WERI-Rb-1 (cell line): Measurements from ENCODE around the gene TMEM203.

Experiments used
- DNase-seq: peaks from one replicate; pipeline ENCODE4 v3.0.0-alpha.2; 2020
- H3K27ac ChIP-seq: fragments of 250-450 bp; sonication (Bioruptor Pico); 2 replicates; pipeline ENCODE4 v1.5.1; 2020; ENCODE audit warnings: mild to moderate bottlenecking, moderate library complexity
- H3K27me3 ChIP-seq: fragments of 250-450 bp; sonication (Bioruptor Pico); 2 replicates; pipeline ENCODE4 v1.5.1; 2021; ENCODE audit warnings: mild to moderate bottlenecking, low read depth, moderate library complexity; ENCODE audit not compliant: insufficient read depth, severe bottlenecking
- H3K36me3 ChIP-seq: fragments of 250-450 bp; sonication (Bioruptor Pico); 2 replicates; pipeline ENCODE4 v1.5.1; 2020; ENCODE audit warnings: mild to moderate bottlenecking, moderate library complexity
- H3K4me3 ChIP-seq: 2 replicates; pipeline ENCODE4 v1.5.1; 2011; ENCODE audit warnings: low read depth, mild to moderate bottlenecking, control low read depth, low read length
- H3K9me3 ChIP-seq: fragments of 250-450 bp; sonication (Bioruptor Pico); 2 replicates; pipeline ENCODE4 v1.5.1; 2021; ENCODE audit warnings: mild to moderate bottlenecking, moderate library complexity; ENCODE audit not compliant: severe bottlenecking
- TF ChIP-seq, protein P1 (sequence below): IDR thresholded peaks from 2 replicates; pipeline ENCODE4 v1.5.1; 2011; ENCODE audit warnings: low read depth, mild to moderate bottlenecking, control low read depth, inconsistent platforms, low read length

The TMEM203 gene

DNA sequence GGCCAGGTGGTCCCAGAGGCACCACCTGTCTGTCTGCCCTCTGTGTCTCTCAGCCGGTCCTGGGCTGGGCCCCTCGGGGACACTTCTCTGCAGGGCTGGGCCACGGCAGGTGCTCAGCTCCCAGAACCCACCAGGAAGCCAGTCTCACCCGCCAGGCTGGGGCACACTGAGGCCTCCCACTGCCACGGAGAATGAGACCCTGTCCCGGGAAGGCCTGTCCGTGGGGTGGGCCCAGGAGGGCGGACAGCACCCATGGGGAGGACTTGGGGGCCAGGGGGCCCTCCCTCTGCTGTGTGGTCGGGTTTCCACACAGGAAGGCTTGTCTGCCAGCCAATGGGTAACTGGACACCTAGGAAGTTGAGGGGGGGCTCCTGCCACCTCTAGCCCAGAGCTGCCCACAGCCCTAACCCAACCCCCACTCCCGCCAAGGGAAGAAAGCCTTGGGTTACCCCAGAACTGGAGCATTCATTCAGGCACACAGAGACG lies 31.5 kb upstream of the TMEM203 start:
- H3K4me3 ChIP-seq = no peak overlapping the region
- H3K27me3 ChIP-seq = no peaks in the 10 kb centered on the region
- H3K9me3 ChIP-seq = no peaks in the 10 kb centered on the region
- no peak for DNase-seq
- H3K36me3 ChIP-seq = peaks cover 4% of the 10 kb centered on the region
- H3K27ac ChIP-seq = peak overlapping the region; percentile 56
- TF ChIP-seq, protein P1, sequence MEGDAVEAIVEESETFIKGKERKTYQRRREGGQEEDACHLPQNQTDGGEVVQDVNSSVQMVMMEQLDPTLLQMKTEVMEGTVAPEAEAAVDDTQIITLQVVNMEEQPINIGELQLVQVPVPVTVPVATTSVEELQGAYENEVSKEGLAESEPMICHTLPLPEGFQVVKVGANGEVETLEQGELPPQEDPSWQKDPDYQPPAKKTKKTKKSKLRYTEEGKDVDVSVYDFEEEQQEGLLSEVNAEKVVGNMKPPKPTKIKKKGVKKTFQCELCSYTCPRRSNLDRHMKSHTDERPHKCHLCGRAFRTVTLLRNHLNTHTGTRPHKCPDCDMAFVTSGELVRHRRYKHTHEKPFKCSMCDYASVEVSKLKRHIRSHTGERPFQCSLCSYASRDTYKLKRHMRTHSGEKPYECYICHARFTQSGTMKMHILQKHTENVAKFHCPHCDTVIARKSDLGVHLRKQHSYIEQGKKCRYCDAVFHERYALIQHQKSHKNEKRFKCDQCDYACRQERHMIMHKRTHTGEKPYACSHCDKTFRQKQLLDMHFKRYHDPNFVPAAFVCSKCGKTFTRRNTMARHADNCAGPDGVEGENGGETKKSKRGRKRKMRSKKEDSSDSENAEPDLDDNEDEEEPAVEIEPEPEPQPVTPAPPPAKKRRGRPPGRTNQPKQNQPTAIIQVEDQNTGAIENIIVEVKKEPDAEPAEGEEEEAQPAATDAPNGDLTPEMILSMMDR = no peak

DNA sequence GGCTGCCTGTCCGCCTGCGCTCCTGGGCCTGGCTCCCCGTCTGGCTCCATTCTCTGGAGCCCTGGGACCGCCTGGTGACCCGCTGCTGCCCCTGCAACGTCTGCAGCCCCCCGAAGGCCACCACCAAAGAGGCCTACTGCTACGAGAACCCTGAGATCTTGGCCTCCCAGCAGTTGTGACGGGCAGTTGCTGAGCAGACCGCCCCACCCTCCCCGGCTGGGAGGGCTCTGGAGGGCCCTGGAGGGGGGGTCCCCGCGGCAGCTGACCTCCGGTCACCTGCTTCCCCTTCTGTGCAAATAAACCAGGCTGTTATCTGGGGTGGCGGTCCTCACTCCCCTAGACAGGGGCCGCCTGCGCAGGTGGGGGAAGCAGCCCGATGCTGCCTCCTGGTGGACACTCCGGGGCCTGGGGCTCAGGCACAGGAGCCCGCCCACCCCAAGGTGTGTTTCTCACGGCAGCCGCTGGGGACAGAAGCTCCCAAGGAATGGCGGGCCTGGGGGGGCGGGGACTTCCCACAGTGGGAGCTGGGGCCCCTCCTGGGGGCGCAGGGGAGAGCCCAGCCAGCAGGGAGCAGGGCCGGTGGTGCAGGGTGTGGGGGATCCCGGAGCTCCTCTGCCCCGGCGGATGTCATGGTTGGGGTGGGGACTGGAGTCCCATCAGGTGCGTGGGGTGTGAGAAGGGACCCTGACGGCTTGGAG lies 30.9 kb upstream of the TMEM203 start:
- DNase-seq = peak; percentile 83
- Histone ChIP-seq H3K4me3 (peak overlapping the region; percentile 32), H3K27me3 (no peaks in the 10 kb centered on the region), H3K9me3 (no peaks in the 10 kb centered on the region), H3K27ac (peak overlapping the region; percentile 56), H3K36me3 (no peaks in the 10 kb centered on the region)
- TF ChIP-seq, protein P1 = peak; percentile 76

DNA sequence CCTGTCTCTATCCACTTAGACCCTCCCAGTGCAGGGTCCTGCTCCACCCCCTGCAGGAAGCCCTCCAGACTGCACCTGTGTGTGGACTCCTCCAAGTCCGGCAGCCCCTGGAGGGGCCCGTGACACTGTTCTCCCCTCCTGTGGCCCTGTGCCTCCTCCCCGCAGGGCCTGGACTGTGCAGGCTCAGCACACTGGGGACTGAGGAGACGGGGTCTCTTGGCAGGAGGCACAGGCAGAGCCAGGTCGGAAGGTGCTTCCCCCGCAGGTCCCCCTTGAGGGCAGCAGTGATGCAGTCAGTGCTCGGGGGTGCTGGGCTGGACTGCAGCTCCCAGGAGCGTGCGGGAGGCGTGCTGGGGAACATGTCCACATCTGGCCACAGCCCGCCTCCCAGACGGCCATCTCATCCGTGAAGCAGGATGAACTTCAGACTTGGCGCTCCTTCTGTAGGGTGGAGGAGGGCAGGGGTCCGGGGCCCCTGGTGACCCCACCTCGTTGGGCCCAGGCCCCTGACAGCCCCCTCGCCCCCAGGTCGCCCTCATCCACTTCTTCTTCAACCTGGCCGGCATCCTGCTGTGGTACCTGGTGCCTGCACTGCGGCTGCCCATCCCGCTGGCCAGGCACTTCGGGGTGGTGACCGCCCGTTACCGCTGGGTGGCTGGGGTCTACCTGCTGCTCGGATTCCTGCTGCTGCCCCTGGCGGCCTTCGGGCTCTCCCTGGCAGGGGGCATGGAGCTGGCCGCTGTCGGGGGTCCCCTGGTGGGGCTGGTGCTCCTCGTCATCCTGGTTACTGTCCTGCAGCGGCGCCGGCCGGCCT lies 30.2 kb upstream of the TMEM203 start:
- H3K4me3 ChIP-seq = peak overlapping the region; percentile 32; the same call in 1 of the 2 replicates
- no peak overlapping the region for H3K27ac ChIP-seq
- H3K27me3 ChIP-seq = no peaks in the 10 kb centered on the region
- TF ChIP-seq, protein P1 = peak; percentile 0; the same call in 1 of the 2 replicates
- no peaks in the 10 kb centered on the region for H3K9me3 ChIP-seq
- no peaks in the 10 kb centered on the region for H3K36me3 ChIP-seq
- DNase-seq = no peak

DNA sequence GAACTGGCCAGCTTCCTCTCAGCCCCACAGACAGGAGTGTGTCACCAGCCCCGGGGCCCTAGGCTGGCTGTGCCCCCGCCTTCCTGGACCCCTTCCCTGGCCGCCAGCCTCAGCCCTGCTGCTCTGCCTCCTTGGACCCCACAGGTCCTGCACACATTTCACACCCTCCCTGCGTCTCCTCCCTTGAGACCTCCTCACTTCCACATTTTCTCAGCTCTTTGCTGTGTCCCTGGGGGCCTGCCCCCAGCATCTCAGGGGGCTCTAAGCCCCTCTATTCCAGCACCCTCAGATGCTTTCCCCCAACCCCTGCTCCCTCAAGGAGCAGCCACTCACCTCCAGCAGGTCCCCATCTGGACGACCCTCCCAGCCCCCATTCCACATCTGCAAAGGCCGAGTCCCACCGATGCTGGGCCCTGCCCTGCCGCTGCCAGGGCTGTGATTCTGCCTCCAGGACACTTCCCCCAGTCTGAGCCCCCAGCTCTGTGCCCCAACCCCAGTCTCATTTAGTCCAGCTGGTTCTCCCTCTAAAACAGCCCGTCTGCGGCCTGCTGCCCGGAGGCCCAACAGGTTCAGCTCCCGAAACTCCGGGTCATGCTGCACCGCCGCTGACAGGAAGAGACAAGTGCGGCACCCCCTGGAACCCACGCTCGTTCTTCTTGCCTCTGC lies 29.4 kb upstream of the TMEM203 start:
- no peaks in the 10 kb centered on the region for H3K36me3 ChIP-seq
- DNase-seq = no peak
- TF ChIP-seq, protein P1 = no peak
- H3K4me3 ChIP-seq = no peak overlapping the region
- H3K9me3 ChIP-seq = no peaks in the 10 kb centered on the region
- no peak overlapping the region for H3K27ac ChIP-seq
- H3K27me3 ChIP-seq = no peaks in the 10 kb centered on the region

DNA sequence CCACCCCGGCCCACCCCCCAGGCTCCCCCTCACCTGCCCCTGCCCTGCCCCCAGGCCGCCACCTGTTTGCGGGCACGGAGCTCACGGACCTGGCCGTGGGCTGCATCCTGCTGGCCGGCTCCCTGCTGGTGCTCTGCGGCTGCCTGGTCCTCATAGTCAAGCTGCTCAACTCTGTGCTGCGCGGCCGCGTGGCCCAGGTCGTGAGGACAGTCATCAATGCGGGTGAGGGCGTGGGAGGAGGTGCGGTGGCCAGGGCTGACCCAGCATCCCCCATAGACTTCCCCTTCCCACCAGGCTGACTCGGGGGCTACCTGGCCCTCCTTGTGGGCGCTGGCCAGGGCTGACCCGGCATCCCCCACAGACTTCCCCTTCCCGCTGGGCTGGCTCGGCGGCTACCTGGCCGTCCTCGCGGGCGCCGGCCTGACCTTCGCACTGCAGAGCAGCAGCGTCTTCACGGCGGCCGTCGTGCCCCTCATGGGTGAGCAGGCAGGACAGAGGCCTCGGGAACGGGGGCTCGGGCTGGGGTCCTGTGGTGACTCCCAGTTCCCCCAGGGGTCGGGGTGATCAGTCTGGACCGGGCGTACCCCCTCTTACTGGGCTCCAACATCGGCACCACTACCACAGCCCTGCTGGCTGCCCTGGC lies 28.7 kb upstream of the TMEM203 start:
- Histone ChIP-seq H3K9me3 (no peaks in the 10 kb centered on the region), H3K27ac (no peak overlapping the region), H3K36me3 (no peaks in the 10 kb centered on the region), H3K4me3 (no peak overlapping the region), H3K27me3 (no peaks in the 10 kb centered on the region)
- TF ChIP-seq, protein P1 = no peak
- no peak for DNase-seq
